Daoy (cell line): Measurements from ENCODE around the gene RAB3IP. TPM values are rescaled to one million over a fixed set of nuclear protein-coding genes. Genes with fewer than 3 reads are reported as not detected.
A peak's percentile ranks its signal among the peaks of the same experiment; 100 is the strongest.
"Not testable (repeated sequence)": the region's sequence is repeated elsewhere in the genome, so short reads cannot be mapped to it uniquely, and the experiment has no call there.

Experiments
- DNase-seq: peaks from one replicate; pipeline ENCODE4 v3.0.0-alpha.2; 2015; ENCODE audit warnings: low read depth
- total RNA-seq: library from RNA; depleted of rRNA; stranded (reverse); fragments of >200 nt; shearing (Covaris generic); gene quantifications from 2 replicates; pipeline ENCODE4 v1.2.3, GENCODE V29; 2014

RAB3IP gene
- total RNA-seq, 1 experiment from 2014 or later, result 28.4 TPM

DNA sequence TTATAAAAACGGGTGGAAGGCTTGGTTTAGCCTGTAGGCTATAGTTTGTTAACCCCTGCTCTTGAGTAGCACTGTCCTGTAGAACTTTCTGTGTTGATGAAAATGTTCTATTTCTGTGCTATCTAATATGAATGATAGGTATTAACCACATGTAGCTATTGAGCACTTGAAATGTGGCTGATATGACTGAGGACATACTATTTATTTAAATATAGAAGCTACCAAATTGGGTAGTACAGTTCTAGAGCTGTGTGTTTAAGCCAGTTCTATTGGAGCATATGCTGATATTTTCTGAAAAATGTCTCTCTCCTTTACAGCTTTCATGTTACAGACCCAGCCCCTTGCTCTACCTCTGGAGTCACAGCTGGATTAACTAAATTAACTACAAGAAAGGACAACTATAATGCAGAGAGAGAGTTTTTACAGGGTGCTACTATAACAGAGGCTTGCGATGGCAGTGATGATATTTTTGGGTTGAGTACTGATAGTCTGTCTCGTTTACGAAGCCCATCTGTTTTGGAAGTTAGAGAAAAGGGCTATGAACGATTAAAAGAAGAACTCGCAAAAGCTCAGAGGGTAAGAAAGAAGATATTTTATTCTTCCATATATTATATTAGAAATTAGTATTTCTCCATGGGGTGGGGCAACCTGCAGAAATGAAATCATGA, 17.6 kb downstream of the RAB3IP start:
- no peak for DNase-seq

- no peak for DNase-seq
These were observed 19.4 kb downstream of the RAB3IP start for GRCh38 chr12:69758105-69758504.

DNA sequence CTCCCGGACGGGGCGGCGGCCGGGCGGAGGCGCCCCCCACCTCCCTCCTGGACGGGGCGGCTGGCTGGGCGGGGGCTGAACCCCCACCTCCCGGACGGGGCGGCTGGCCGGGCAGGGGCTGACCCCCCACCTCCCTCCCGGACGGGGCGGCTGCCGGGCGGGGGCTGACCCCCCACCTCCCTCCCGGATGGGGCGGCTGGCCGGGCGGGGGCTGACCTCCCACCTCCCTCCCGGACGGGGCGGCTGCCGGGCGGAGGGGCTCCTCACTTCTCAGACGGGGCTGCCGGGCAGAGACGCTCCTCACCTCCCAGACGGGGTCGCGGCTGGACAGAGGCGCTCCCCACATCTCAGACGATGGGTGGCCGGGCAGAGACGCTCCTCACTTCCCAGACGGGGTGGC, 20.9 kb downstream of the RAB3IP start:
- DNase-seq, result not testable (repeated sequence)

DNA sequence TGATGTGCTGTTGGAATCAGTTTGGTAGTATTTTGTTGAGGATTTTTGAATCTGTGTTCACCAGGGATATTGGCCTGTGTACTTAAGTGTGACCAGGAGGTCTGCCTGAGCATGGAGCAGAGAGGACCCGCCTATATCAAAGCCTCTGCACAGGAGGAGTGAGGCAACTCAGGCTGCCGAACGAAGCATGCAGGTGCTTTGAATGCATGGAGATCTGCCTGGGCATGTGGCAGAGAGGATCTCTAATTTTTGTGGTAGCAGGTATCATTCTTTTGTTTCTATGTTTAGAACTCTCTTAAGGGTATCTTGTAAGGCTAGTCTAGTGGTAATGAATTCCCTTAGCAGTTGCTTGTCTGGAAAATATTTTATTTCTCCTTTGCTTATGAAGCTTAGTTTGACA, 26.9 kb downstream of the RAB3IP start:
- DNase-seq, result no peak

DNA sequence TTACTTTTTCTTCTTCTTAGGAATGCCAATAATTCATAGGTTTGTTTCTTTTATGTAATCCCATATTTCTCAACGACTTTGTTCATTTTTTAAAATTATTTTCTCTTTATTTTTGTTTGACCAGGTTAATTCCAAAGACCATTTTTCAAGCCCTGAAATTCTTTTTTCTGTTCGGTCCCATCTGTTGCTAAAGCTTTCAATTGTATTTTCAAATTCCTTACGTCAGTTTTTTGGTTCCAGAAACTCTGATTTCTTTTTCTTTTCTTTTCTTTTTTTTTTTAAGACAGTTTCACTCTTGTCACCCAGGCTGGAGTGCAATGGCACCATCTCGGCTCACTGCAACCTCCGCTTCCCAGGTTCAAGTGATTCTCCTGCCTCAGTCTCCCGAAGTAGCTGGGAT, 27.6 kb downstream of the RAB3IP start:
- DNase-seq, result no peak

GRCh38 chr12:69779928-69780327, 41.3 kb downstream of the RAB3IP start:
- DNase-seq, result peak; percentile 75

DNA sequence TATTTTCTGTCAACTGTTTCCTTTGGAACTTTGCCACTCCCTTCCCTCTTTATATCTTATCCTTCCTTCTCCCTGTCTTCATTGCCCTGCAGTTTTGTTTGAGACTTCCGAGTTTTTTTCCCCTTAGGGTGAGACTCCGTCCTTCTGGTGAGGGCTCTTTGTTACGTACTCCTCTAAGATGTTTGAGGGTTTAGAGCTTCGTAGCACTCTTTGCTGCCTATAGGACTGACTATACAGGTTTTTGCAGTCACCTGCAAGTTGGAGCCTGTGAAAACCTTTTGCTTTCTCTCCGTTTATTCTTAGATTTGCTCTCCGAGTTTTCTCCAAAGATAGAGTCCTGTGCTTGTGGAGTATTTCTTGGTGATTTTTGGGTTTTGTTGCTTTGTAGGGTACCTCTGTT, 44.7 kb downstream of the RAB3IP start:
- no peak for DNase-seq

DNA sequence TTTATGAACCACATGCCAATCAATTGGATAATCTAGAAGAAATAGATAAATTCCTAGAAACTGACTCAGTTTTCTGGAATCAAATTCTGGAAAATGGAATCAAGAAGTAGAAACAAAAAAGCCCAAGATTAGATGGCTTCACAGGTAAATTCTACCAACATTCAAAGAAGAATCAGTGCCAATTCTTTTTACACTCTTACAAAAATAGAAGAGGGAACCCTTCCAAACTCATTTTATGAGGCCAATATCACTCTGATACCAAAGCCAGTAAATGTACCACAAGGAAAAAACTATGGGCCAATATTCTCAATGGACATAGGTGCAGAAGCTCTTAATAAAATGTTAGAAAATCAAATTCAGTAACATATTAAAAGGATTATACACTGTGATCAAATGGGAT, 50.7 kb downstream of the RAB3IP start:
- DNase-seq, result no peak

GRCh38 chr12:69792533-69792932, 53.9 kb downstream of the RAB3IP start:
- no peak for DNase-seq

DNA sequence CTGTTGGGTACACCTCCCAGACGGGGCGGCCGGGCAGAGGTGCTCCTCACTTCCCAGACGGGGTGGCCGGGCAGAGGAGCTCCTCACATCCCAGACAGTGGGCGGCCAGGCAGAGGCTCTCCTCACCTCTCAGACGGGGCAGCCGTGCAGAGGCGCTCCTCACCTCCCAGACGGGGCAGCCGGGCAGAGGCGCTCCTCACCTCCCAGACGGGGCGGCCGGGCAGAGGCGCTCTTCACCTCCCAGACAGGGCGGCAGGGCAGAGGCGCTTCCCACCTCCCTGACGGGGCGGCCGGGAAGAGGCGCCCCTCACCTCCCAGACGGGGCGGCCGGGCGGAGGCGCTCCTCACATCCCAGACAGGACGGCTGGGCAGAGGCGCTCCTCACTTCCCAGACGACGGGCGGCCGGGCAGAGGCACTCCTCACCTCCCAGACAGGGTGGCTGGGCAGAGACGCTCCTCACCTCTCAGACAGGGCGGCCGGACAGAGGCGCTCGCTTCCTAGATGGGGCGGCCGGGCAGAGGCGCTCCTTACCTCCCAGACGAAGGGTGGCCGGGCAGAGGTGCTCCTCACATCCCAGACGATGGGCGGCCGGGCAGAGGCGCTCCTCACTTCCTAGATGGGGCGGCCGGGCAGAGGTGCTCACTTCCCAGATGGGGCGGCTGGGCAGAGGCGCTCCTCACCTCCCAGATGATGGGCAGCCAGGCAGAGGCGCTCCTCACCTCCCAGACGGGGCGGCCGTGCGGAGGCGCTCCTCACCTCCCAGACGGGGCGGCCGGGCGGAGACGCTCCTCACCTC, 68.6 kb downstream of the RAB3IP start:
- not testable (repeated sequence) for DNase-seq

DNA sequence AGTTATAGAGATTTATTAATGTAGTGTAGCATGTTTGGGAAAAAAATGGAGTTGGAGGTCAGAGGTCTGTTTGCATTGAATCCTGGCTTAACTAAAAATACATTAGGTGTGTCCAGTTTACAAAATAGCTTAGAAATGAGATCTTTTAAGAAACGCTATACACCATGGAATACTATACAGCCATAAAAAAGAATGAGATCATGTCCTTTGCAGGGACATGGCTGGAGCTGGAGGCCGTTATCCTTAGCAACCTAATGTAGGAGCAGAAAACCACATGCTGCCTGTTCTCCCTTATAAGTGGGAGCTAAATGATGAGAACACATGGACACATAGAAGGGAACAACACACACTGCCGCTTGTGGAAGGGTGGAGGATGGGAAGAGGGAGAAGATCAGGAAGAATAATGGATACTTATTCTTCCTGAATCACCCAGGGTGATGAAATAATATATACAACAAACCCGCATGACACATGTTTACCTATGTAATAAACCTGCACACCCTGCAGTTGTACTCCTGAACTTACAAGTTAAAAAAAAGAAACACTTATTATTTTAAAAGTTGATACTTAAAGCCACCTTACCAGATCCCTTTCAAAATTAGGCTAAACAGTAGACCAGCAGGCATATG, 72.3 kb downstream of the RAB3IP start:
- no peak for DNase-seq

DNA sequence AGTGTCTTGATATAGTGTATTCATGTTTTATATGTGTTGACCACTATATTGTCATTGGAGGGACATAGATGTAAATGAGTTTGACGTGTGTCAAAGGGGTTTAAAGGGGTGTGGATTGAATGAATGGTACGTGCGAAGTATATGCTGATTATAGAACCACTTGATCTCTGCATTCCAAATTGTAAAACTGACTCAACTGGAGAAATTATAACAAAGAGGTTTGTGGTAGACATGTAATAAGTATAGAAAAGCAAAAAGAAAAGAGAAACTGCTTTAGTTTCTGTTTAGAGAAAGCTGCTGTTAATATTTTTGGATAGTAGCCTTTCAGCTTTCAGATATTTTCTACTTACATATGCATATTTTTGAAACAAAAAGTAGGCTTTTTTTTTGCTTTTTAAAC, 77.4 kb downstream of the RAB3IP start:
- DNase-seq, result no peak

GRCh38 chr12:69821032-69821455, 82.4 kb downstream of the RAB3IP start:
- DNase-seq, result no peak

DNA sequence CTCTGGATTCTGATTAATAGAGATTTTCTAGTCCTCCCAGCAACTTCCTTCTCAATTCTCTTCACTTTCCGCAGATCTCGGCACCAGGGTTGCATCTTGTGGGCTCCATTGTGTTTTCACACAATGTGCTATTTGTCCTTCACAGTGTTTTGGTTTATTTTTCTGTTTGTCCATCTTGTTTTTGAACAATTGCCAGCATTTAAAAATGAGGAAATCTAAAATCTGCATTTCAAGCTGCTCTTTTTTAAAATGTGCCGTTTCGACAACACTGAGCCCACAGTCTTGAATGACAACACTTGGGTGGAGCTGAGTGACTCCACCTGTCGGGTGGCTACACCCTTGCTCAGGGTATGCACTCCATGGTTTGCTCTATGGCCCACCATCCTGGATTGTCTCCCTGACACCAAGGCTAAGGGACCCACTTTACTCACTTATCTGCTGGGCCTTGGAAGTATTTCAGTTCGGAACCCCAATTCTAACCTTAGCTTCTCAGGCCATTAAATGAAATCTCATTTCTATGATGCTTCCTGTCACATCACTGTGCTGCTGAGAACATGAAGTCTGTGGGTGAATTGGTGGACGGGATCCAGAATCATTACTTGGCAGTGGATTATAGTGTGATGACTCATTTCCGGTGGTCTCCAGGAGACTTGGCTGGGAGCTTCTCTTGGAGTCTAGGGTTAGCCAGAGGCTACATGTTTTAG, 82.9 kb downstream of the RAB3IP start:
- peak; percentile 89 for DNase-seq

- no peak for DNase-seq
These were observed 83.7 kb downstream of the RAB3IP start for GRCh38 chr12:69822201-69822860.

- DNase-seq, result no peak
These were observed 85.4 kb downstream of the RAB3IP start for GRCh38 chr12:69824028-69824427.

DNA sequence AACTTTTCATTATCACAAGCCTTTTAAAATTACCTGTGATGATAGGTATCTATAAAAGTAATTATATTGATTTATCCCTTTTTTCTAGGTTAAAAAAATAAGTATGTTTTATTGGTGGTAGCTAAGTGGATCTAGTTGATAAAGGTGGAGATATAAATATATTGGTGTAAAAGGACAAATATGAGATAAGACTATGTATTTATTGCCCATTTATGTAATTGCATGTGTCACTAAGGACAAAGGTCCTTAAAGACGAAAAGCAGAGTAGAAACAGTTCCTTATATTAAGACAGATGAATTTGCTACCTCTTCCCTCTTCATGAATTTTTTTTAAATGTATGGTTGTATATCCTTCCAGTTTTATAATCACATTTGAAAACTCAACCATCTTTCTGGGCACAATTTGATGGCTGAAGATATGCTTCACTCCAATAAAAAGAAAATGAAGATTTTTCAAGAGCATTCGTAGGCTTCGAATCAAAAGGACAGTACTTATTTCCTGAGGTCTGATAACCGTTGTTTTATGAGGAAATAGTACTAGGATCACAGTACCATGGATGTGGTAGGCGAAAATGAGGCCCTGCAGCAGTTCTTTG, 86.4 kb downstream of the RAB3IP start, which contains the start of gene MYRFL:
TSS of gene MYRFL (plus strand) at position 262 of the 595 bp plus-strand sequence. CDS start at position 553, 291 bp downstream.
- no peak for DNase-seq

DNA sequence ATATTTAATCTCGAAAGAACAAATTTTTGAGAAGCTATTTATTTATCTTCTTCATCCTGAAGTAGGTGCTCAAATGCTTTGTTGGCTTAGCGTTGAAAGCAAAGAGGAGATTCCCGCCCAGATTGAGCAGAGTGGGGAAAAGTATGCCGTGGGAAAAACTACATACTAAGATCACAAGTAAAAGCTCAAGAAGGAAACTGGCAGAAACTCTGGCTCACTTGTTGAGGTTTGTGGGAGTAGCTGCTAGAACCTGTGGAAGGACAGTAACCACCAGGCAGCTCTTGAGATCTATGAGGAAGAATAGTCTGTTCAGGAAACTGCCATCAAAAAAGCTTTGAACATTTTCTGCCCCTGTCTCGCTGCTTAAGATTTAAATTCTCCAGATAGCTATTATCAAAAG, 90.2 kb downstream of the RAB3IP start:
- no peak for DNase-seq

GRCh38 chr12:69833696-69834095, 95.0 kb downstream of the RAB3IP start:
- no peak for DNase-seq

- no peak for DNase-seq
These were observed 95.5 kb downstream of the RAB3IP start for GRCh38 chr12:69834147-69834546.

DNA sequence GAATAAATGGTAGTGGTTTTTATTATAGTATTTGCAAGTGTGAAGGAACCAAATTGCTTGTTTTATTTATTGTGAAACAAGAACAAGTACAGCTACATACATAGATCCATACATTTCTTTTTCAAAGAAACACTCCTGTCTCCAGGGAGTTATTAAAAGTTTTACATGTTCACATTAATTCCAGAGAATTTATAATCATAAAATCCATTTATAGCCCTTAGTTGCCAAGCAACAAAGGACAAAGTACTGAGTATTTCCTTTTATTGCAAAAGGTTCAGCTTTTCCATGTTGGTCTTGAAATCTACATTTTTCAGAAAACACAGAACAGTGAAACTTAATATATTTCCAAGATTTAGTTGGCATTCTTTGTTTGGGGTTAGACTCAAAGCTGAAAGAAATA, 95.9 kb downstream of the RAB3IP start:
- no peak for DNase-seq
